Sigmoid colon (tissue), 4 donors: ENCODE results near the gene HMOX1.

Experiments
- EP300 ChIP-seq, 4 donors: sonication (generic); formaldehyde crosslinking; IDR thresholded peaks; one replicate each; pipeline ENCODE4 v1.6.1; 2017; ENCODE audit warnings: antibody characterized with exemption in 4 of 4
- POLR2A ChIP-seq, 2 donors: fragments of 450-650 bp; IDR thresholded peaks; one replicate each; pipeline ENCODE4 v1.6.1; 2016; ENCODE audit warnings: antibody characterized with exemption in 2 of 2, mild to moderate bottlenecking in 2 of 2, moderate library complexity in 2 of 2
- POLR2AphosphoS5 ChIP-seq, 4 donors: sonication (generic); formaldehyde crosslinking; IDR thresholded peaks; one replicate each; pipeline ENCODE4 v1.6.1; 2017; ENCODE audit warnings: antibody characterized with exemption in 4 of 4
- TF ChIP-seq, protein P1 (sequence below), 4 experiments: fragments of 450-650 bp in 3 of 4; fragments of 200-600 bp in 1 of 4; IDR thresholded peaks; one replicate each; pipeline ENCODE4 v1.5.1; 2016 to 2019; ENCODE audit warnings: antibody characterized with exemption in 4 of 4, mild to moderate bottlenecking in 3 of 4, moderate library complexity in 2 of 4

- TF ChIP-seq, protein P1, sequence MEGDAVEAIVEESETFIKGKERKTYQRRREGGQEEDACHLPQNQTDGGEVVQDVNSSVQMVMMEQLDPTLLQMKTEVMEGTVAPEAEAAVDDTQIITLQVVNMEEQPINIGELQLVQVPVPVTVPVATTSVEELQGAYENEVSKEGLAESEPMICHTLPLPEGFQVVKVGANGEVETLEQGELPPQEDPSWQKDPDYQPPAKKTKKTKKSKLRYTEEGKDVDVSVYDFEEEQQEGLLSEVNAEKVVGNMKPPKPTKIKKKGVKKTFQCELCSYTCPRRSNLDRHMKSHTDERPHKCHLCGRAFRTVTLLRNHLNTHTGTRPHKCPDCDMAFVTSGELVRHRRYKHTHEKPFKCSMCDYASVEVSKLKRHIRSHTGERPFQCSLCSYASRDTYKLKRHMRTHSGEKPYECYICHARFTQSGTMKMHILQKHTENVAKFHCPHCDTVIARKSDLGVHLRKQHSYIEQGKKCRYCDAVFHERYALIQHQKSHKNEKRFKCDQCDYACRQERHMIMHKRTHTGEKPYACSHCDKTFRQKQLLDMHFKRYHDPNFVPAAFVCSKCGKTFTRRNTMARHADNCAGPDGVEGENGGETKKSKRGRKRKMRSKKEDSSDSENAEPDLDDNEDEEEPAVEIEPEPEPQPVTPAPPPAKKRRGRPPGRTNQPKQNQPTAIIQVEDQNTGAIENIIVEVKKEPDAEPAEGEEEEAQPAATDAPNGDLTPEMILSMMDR (IDR thresholded peaks at IDR 0.05), result no peak
- no peak for TF ChIP-seq POLR2AphosphoS5 (IDR thresholded peaks at IDR 0.05)
- no peak for TF ChIP-seq POLR2A (IDR thresholded peaks at IDR 0.05)
- no peak for TF ChIP-seq EP300 (IDR thresholded peaks at IDR 0.05)
Measured at GRCh38 chr22:35399114-35399677, 18.3 kb downstream of the HMOX1 start.
